ENCODE results near the gene COA1. TPM values are rescaled to one million over a fixed set of nuclear protein-coding genes. Genes with fewer than 3 reads are reported as not detected.

Gene COA1
- total RNA-seq, 1 donor from 2014 or later, result 88.6 TPM

DNA sequence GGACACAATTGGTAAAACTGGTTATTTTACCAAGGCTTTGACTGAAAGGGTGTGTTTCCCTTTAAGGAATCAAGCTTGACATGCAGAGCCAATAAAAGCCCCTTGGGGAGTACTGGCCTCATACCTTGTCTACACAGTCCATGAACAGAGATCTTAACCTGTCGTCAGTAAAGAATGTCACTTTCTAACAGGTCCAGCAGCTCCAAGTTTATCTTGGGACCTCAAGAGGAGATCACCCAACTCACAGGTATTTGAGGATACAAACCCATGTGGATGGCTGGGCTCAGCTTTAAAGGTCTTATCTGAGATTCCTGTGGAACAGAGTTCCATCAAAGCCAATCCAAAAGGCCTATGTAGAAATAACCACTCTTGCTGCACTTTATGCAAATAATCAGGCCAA lies 61.3 kb downstream of the COA1 start:
- Mint-ChIP-seq H3K27ac (no peak overlapping the region), H3K4me3 (no peak overlapping the region), H3K4me1 (ENCODE audit: low read depth) (peaks cover 50% of the 10 kb centered on the region), H3K9me3 (peaks cover 36% of the 10 kb centered on the region), H3K27me3 (ENCODE audit: insufficient read depth) (no peaks in the 10 kb centered on the region), H3K36me3 (ENCODE audit: low read depth) (peaks cover 47% of the 10 kb centered on the region)
- intact Hi-C loops (cut with micrococcal nuclease), result loop anchor here (10.0 kb wide), 2 partner anchors 593 to 1783 kb away; no protein-coding TSS in a partner anchor
- DNase-seq (ENCODE audit: low spot score), result no peak

GRCh38 chr7:43666938-43667337 lies 62.4 kb downstream of the COA1 start:
- H3K36me3 Mint-ChIP-seq (ENCODE audit: low read depth), result peaks cover 41% of the 10 kb centered on the region

GRCh38 chr7:43664681-43665080 lies 64.6 kb downstream of the COA1 start:
- Mint-ChIP-seq H3K27ac (peak overlapping the region; percentile 44), H3K27me3 (ENCODE audit: insufficient read depth) (no peaks in the 10 kb centered on the region), H3K4me1 (ENCODE audit: low read depth) (peaks cover 50% of the 10 kb centered on the region), H3K9me3 (peaks cover 19% of the 10 kb centered on the region), H3K4me3 (no peak overlapping the region), H3K36me3 (ENCODE audit: low read depth) (peaks cover 42% of the 10 kb centered on the region)
- intact Hi-C loops (cut with micrococcal nuclease), result loop anchor here (10.0 kb wide), 2 partner anchors 590 to 1780 kb away; no protein-coding TSS in a partner anchor
- no peak for DNase-seq (ENCODE audit: low spot score)

More at GRCh38 chr7:43666938-43667337, 62.4 kb downstream of the COA1 start:
- Mint-ChIP-seq H3K4me1 (ENCODE audit: low read depth) (peaks cover 50% of the 10 kb centered on the region), H3K27me3 (ENCODE audit: insufficient read depth) (no peaks in the 10 kb centered on the region), H3K4me3 (no peak overlapping the region), H3K27ac (no peak overlapping the region), H3K9me3 (peaks cover 27% of the 10 kb centered on the region)
- intact Hi-C loops (cut with micrococcal nuclease), result loop anchor here (10.0 kb wide), 2 partner anchors 592 to 1782 kb away; no protein-coding TSS in a partner anchor
- no peak for DNase-seq (ENCODE audit: low spot score)

- Mint-ChIP-seq H3K36me3 (ENCODE audit: low read depth) (peaks cover 37% of the 10 kb centered on the region), H3K4me3 (no peak overlapping the region), H3K4me1 (ENCODE audit: low read depth) (peaks cover 49% of the 10 kb centered on the region), H3K9me3 (peaks cover 3% of the 10 kb centered on the region), H3K27me3 (ENCODE audit: insufficient read depth) (no peaks in the 10 kb centered on the region), H3K27ac (peak overlapping the region; percentile 61)
- intact Hi-C loops (cut with micrococcal nuclease), result loop anchor here (10.0 kb wide), 2 partner anchors 585 to 1775 kb away; no protein-coding TSS in a partner anchor
- no peak for DNase-seq (ENCODE audit: low spot score)
These were observed 69.2 kb downstream of the COA1 start for GRCh38 chr7:43660141-43660540.

DNA sequence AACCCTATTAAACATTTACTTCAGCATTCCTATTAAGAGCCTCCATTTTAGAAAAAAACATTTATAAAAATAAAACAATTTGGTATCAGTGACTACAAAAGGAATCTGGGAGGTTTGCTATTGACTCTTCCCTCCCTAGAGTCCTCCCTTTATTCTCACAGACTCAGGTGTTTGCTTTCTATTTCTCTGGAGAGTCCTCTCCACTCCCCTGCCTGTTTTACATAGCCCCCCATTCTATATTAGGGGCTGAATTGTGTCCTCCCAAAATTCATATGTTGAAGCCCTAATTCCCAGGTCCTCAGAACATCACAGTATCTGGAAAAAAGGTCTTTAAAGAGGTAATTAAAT lies 69.8 kb downstream of the COA1 start:
- Mint-ChIP-seq H3K4me1 (ENCODE audit: low read depth) (peaks cover 47% of the 10 kb centered on the region), H3K9me3 (peaks cover 3% of the 10 kb centered on the region), H3K27me3 (ENCODE audit: insufficient read depth) (no peaks in the 10 kb centered on the region), H3K27ac (no peak overlapping the region), H3K36me3 (ENCODE audit: low read depth) (peaks cover 37% of the 10 kb centered on the region), H3K4me3 (no peak overlapping the region)
- intact Hi-C loops (cut with micrococcal nuclease), result loop anchor here (1.0 to 2.0 kb wide), 3 partner anchors 10 to 41 kb away; no protein-coding TSS in a partner anchor
- DNase-seq (ENCODE audit: low spot score), result no peak

GRCh38 chr7:43658718-43659548 lies 70.4 kb downstream of the COA1 start:
- peaks cover 40% of the 10 kb centered on the region for H3K36me3 Mint-ChIP-seq (ENCODE audit: low read depth)
- DNase-seq (ENCODE audit: low spot score), result no peak
- H3K27ac Mint-ChIP-seq, result peak overlapping the region; percentile 95
- intact Hi-C loops (cut with micrococcal nuclease), result loop anchor here (1.0 to 2.0 kb wide), 4 partner anchors 10 to 42 kb away; no protein-coding TSS in a partner anchor
- H3K4me3 Mint-ChIP-seq, result peak overlapping the region; percentile 66
- peaks cover 49% of the 10 kb centered on the region for H3K4me1 Mint-ChIP-seq (ENCODE audit: low read depth)
- H3K27me3 Mint-ChIP-seq (ENCODE audit: insufficient read depth), result no peaks in the 10 kb centered on the region
- H3K9me3 Mint-ChIP-seq, result peaks cover 3% of the 10 kb centered on the region

DNA sequence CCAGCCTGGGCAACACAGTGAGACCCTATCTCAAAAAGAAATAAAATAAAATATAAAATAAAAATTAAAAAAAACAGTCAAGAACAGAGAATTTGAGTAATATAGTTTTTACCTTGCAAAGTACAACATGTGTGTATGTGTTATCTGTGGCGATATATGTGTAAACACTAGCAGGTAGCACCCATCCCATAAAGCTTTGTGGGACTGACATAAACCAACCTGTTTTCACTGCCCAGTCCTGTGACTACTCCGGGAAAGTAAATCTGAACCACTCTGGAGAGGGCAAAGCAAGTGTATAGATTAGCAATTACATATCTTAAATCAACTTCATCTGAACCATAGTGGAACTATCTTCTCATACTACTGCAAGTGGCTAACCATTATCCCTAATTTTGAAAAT lies 72.3 kb downstream of the COA1 start:
- intact Hi-C loops (cut with micrococcal nuclease), result no loop called here
- Mint-ChIP-seq H3K36me3 (ENCODE audit: low read depth) (peaks cover 42% of the 10 kb centered on the region), H3K9me3 (peaks cover 3% of the 10 kb centered on the region), H3K4me1 (ENCODE audit: low read depth) (peaks cover 60% of the 10 kb centered on the region), H3K27me3 (ENCODE audit: insufficient read depth) (no peaks in the 10 kb centered on the region), H3K4me3 (no peak overlapping the region), H3K27ac (no peak overlapping the region)
- DNase-seq (ENCODE audit: low spot score), result no peak

- H3K4me1 Mint-ChIP-seq (ENCODE audit: low read depth), result peaks cover 68% of the 10 kb centered on the region
- H3K27me3 Mint-ChIP-seq (ENCODE audit: insufficient read depth), result no peaks in the 10 kb centered on the region
- DNase-seq (ENCODE audit: low spot score), result no peak
- H3K27ac Mint-ChIP-seq, result no peak overlapping the region
- H3K4me3 Mint-ChIP-seq, result no peak overlapping the region
- H3K36me3 Mint-ChIP-seq (ENCODE audit: low read depth), result peaks cover 41% of the 10 kb centered on the region
- H3K9me3 Mint-ChIP-seq, result no peaks in the 10 kb centered on the region
- intact Hi-C loops (cut with micrococcal nuclease), result no loop called here
These were observed 73.7 kb downstream of the COA1 start for GRCh38 chr7:43655584-43655983.

DNA sequence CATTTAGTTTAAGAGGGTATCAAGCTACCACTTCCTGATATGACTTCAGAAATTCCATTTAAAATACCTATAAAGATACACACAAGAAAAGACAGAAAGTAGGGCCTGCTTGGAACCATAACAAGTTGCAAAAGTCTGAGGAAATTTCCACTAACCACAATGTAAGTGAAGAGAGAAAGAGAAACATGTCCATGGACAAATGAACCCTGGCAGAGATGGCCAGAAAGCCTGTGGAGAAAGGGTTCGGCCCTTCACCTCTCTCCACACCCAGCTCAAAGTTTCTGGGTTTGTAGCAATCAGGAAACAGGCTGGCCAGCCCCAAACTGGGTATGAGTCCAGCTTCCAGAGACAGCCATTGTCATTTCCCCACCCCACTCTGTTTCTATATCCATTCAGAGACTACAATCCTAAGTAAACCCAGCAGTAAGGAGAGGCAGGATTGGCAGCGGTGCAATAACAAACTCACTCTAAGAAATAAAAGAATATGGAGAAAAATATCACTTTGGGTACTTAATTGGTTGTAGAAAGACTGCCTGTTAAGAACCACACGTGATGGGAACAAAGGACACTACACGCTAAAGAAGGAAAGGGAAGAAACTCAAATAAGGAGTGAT lies 75.3 kb downstream of the COA1 start:
- peak overlapping the region; percentile 82 for H3K27ac Mint-ChIP-seq
- H3K9me3 Mint-ChIP-seq, result no peaks in the 10 kb centered on the region
- no peak overlapping the region for H3K4me3 Mint-ChIP-seq
- no peaks in the 10 kb centered on the region for H3K27me3 Mint-ChIP-seq (ENCODE audit: insufficient read depth)
- intact Hi-C loops (cut with micrococcal nuclease), result no loop called here
- H3K4me1 Mint-ChIP-seq (ENCODE audit: low read depth), result peaks cover 69% of the 10 kb centered on the region
- DNase-seq (ENCODE audit: low spot score), result no peak
- peaks cover 35% of the 10 kb centered on the region for H3K36me3 Mint-ChIP-seq (ENCODE audit: low read depth)

GRCh38 chr7:43653466-43653865 lies 75.9 kb downstream of the COA1 start:
- H3K9me3 Mint-ChIP-seq, result no peaks in the 10 kb centered on the region

GRCh38 chr7:43652364-43652763 lies 77.0 kb downstream of the COA1 start:
- peaks cover 74% of the 10 kb centered on the region for H3K4me1 Mint-ChIP-seq (ENCODE audit: low read depth)
- H3K27me3 Mint-ChIP-seq (ENCODE audit: insufficient read depth), result no peaks in the 10 kb centered on the region
- no peak for DNase-seq (ENCODE audit: low spot score)
- intact Hi-C loops (cut with micrococcal nuclease), result no loop called here
- H3K27ac Mint-ChIP-seq, result peak overlapping the region; percentile 98
- H3K9me3 Mint-ChIP-seq, result no peaks in the 10 kb centered on the region
- H3K4me3 Mint-ChIP-seq, result peak overlapping the region; percentile 45
- H3K36me3 Mint-ChIP-seq (ENCODE audit: low read depth), result peaks cover 26% of the 10 kb centered on the region

More at GRCh38 chr7:43653466-43653865, 75.9 kb downstream of the COA1 start:
- H3K4me1 Mint-ChIP-seq (ENCODE audit: low read depth), result peaks cover 69% of the 10 kb centered on the region
- H3K27ac Mint-ChIP-seq, result peak overlapping the region; percentile 82
- H3K4me3 Mint-ChIP-seq, result no peak overlapping the region
- intact Hi-C loops (cut with micrococcal nuclease), result no loop called here
- H3K36me3 Mint-ChIP-seq (ENCODE audit: low read depth), result peaks cover 30% of the 10 kb centered on the region
- DNase-seq (ENCODE audit: low spot score), result no peak
- no peaks in the 10 kb centered on the region for H3K27me3 Mint-ChIP-seq (ENCODE audit: insufficient read depth)

DNA sequence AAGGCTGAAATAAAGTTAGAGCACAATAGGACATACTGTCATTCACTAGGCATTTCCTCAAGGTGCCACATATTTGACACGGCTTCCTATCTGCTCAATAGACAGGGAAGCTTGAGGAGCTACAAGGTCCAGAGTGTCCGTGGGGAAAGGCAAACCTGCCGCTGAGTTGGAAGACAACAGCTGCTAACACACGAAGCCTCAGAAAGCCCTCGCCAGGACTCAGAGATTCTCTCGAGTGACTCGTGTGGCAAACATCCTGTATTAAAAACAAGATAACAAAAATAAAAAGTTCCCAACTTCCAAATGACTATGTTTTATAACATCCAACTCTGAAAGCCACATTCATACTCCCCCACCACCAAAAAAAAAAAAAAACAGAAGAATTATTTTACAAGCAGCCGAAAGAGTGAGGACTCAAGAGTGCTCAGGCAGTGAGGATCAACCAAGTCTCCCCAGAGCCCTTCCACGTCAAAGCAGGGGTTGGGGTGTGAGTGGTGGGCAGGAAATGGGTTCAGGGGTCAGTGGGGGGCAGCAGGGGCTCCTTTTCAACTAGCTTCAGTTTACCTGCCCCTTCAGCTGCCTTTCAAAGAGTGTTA lies 78.8 kb downstream of the COA1 start:
- H3K9me3 Mint-ChIP-seq, result no peaks in the 10 kb centered on the region
- peaks cover 33% of the 10 kb centered on the region for H3K36me3 Mint-ChIP-seq (ENCODE audit: low read depth)

More for the DNA sequence above, 78.8 kb downstream of the COA1 start:
- H3K27me3 Mint-ChIP-seq (ENCODE audit: insufficient read depth), result no peaks in the 10 kb centered on the region
- peak overlapping the region; percentile 75 for H3K4me3 Mint-ChIP-seq
- DNase-seq (ENCODE audit: low spot score), result no peak
- peak overlapping the region; percentile 98 for H3K27ac Mint-ChIP-seq
- intact Hi-C loops (cut with micrococcal nuclease), result no loop called here
- H3K4me1 Mint-ChIP-seq (ENCODE audit: low read depth), result peaks cover 83% of the 10 kb centered on the region

Measured in activated T-helper 1 cell treated with anti-CD3 and anti-CD28 coated beads, Interleukin-12 subunit alpha, Interleukin-12 subunit beta, Interleukin-2, Interleukin-4 antibody, amounts not matched to agents 30 ng/mL and 10 ng/mL and 1 ng/mL, durations not matched to agents 14 hours and 24 hours and 36 hours (primary cell).